NCI-H2107 treated with DMSO at 0.1 percent for 48 hours (cell line): ENCODE data around the gene PGR.
"Not testable (repeated sequence)": the region's sequence is repeated elsewhere in the genome, so short reads cannot be mapped to it uniquely, and the experiment has no call there.

ENCODE experiments used
- DNase-seq: peaks from one replicate; lab custom pipeline; 2025; ENCODE audit not compliant: unreplicated experiment; lab: John Stamatoyannopoulos, UW

PGR gene

GRCh38 chr11:101013702-101014101 is 115.9 kb downstream of the PGR start:
- DNase-seq: not testable (repeated sequence)

GRCh38 chr11:101011881-101012280 is 117.7 kb downstream of the PGR start:
- no peak for DNase-seq

GRCh38 chr11:101010899-101011298 is 118.7 kb downstream of the PGR start:
- no peak for DNase-seq

- DNase-seq: no peak
Observed at GRCh38 chr11:101009690-101010055, 119.9 kb downstream of the PGR start.

GRCh38 chr11:101008961-101009689 is 120.5 kb downstream of the PGR start:
- no peak for DNase-seq

GRCh38 chr11:101003468-101003867 is 126.1 kb downstream of the PGR start:
- no peak for DNase-seq

GRCh38 chr11:100999756-101000155 is 129.9 kb downstream of the PGR start:
- no peak for DNase-seq

GRCh38 chr11:100994966-100995365 is 134.6 kb downstream of the PGR start:
- no peak for DNase-seq

GRCh38 chr11:100991541-100991940 is 138.1 kb downstream of the PGR start:
- DNase-seq: no peak

GRCh38 chr11:100990931-100991330 is 138.7 kb downstream of the PGR start:
- DNase-seq: no peak

GRCh38 chr11:100984668-100985067 is 144.9 kb downstream of the PGR start:
- no peak for DNase-seq

GRCh38 chr11:100981196-100981824 is 148.3 kb downstream of the PGR start:
- no peak for DNase-seq

GRCh38 chr11:100980156-100980555 is 149.5 kb downstream of the PGR start:
- no peak for DNase-seq
